MM.1S (cell line): ENCODE measurements around the gene ULK4.

Experiments used
- CTCF ChIP-seq: fragments of 300-600 bp; sonication (generic); IDR thresholded peaks from 2 replicates; pipeline ENCODE4 v1.5.1; 2016; ENCODE audit warnings: antibody characterized with exemption, low read length, mixed read lengths
- EZH2 ChIP-seq: fragments of 300-600 bp; sonication (generic); optimal IDR thresholded peaks from 2 replicates; pipeline ENCODE3; 2017; ENCODE audit warnings: low read depth, mild to moderate bottlenecking, antibody characterized with exemption, low read length, mixed read lengths

- no peak for TF ChIP-seq CTCF
- TF ChIP-seq EZH2: no peak
Observed at GRCh38 chr3:41912280-41912679, 49.6 kb downstream of the ULK4 start.
